ENCODE results near the gene DMD.

DNA sequence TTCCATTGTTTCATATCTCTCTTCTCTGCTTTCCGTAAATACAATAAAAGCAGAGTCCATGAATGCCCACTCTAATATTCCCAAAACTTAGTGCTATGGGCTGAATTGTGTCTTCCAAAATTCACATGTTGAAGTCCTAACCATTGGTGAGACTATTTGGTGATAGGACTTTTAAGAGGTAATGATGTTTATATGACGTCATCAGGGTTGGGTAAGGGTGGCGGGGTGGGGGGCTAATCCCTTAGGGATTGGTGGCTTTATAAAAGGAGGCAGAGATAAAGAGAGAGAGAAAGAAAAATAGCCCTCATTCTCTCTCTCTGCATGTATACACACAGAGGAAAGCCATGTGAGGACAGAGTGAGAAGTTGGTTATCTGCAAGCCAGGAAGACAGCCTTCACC, 722.2 kb downstream of the DMD start:
- TF ChIP-seq, protein P1, sequence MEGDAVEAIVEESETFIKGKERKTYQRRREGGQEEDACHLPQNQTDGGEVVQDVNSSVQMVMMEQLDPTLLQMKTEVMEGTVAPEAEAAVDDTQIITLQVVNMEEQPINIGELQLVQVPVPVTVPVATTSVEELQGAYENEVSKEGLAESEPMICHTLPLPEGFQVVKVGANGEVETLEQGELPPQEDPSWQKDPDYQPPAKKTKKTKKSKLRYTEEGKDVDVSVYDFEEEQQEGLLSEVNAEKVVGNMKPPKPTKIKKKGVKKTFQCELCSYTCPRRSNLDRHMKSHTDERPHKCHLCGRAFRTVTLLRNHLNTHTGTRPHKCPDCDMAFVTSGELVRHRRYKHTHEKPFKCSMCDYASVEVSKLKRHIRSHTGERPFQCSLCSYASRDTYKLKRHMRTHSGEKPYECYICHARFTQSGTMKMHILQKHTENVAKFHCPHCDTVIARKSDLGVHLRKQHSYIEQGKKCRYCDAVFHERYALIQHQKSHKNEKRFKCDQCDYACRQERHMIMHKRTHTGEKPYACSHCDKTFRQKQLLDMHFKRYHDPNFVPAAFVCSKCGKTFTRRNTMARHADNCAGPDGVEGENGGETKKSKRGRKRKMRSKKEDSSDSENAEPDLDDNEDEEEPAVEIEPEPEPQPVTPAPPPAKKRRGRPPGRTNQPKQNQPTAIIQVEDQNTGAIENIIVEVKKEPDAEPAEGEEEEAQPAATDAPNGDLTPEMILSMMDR (IDR thresholded peaks at IDR 0.05; ENCODE audit: low read length): no peak
- TF ChIP-seq EZH2 (optimal IDR thresholded peaks at IDR 0.05; ENCODE audit: low read depth, low read length): no peak

Measured in MM.1S (cell line).